ENCODE measurements around the gene RSPH1. TPM values are rescaled to one million over a fixed set of nuclear protein-coding genes. Genes with fewer than 3 reads are reported as not detected.

The RSPH1 gene
- total RNA-seq, 1 donor, result not detected

- TF ChIP-seq, protein P1, sequence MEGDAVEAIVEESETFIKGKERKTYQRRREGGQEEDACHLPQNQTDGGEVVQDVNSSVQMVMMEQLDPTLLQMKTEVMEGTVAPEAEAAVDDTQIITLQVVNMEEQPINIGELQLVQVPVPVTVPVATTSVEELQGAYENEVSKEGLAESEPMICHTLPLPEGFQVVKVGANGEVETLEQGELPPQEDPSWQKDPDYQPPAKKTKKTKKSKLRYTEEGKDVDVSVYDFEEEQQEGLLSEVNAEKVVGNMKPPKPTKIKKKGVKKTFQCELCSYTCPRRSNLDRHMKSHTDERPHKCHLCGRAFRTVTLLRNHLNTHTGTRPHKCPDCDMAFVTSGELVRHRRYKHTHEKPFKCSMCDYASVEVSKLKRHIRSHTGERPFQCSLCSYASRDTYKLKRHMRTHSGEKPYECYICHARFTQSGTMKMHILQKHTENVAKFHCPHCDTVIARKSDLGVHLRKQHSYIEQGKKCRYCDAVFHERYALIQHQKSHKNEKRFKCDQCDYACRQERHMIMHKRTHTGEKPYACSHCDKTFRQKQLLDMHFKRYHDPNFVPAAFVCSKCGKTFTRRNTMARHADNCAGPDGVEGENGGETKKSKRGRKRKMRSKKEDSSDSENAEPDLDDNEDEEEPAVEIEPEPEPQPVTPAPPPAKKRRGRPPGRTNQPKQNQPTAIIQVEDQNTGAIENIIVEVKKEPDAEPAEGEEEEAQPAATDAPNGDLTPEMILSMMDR (IDR thresholded peaks at IDR 0.05; ENCODE audit: extremely low read depth, low read depth, low read length), result no peak
- H3K9me3 ChIP-seq (ENCODE audit: low read depth, low read length), result no peaks in the 10 kb centered on the region
- H3K4me3 ChIP-seq (ENCODE audit: insufficient read depth, low read length), result no peak overlapping the region
- no peaks in the 10 kb centered on the region for H4K20me1 ChIP-seq (ENCODE audit: insufficient read depth, low read length)
- no peak overlapping the region for H3K27ac ChIP-seq (ENCODE audit: low read depth, low read length)
- peaks cover 14% of the 10 kb centered on the region for H3K27me3 ChIP-seq (ENCODE audit: insufficient read depth, low read length)
- no peaks in the 10 kb centered on the region for H3K4me1 ChIP-seq (ENCODE audit: insufficient read depth, low read length)
- no peak overlapping the region for H3K4me2 ChIP-seq (ENCODE audit: insufficient read depth, low read length)
- no peaks in the 10 kb centered on the region for H3K36me3 ChIP-seq (ENCODE audit: insufficient read depth, low read length)
- no peaks in the 10 kb centered on the region for H3K79me2 ChIP-seq (ENCODE audit: insufficient read depth, low read length)
- no peak for DNase-seq (ENCODE audit: insufficient read length, low spot score, missing footprints)
- no peak overlapping the region for H2AFZ ChIP-seq (ENCODE audit: low read length)
Measured at GRCh38 chr21:42509244-42509643, 13.2 kb upstream of the RSPH1 start.

GRCh38 chr21:42508371-42508770 is 12.3 kb upstream of the RSPH1 start:
- Histone ChIP-seq H3K9me3 (ENCODE audit: low read depth, low read length) (no peaks in the 10 kb centered on the region), H3K4me2 (ENCODE audit: insufficient read depth, low read length) (no peak overlapping the region), H2AFZ (ENCODE audit: low read length) (no peak overlapping the region), H3K4me1 (ENCODE audit: insufficient read depth, low read length) (no peaks in the 10 kb centered on the region), H3K4me3 (ENCODE audit: insufficient read depth, low read length) (no peak overlapping the region), H3K36me3 (ENCODE audit: insufficient read depth, low read length) (no peaks in the 10 kb centered on the region), H3K79me2 (ENCODE audit: insufficient read depth, low read length) (no peaks in the 10 kb centered on the region), H4K20me1 (ENCODE audit: insufficient read depth, low read length) (no peaks in the 10 kb centered on the region), H3K27me3 (ENCODE audit: insufficient read depth, low read length) (peaks cover 14% of the 10 kb centered on the region), H3K27ac (ENCODE audit: low read depth, low read length) (no peak overlapping the region)
- no peak for DNase-seq (ENCODE audit: insufficient read length, low spot score, missing footprints)
- TF ChIP-seq, protein P1 (IDR thresholded peaks at IDR 0.05; ENCODE audit: extremely low read depth, low read depth, low read length), result no peak

DNA sequence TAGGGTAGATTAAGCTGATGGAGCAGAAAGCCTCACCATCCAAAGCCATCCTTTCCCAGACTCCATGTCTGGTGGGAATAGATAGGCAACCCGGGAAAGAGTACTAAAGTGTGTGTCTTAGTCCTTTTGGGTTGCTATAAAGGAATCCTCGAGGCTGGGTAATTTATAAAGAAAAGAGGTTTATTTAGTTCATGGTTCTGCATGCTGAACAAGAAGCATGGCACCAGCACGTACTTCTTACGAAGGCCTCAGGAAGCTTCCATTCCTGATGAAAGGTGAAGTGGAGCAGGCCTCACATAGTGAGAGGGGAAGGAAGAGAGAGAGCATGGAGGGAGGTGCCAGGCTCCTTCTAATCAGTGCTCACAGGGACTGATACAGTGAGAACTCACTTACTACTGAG is 11.4 kb upstream of the RSPH1 start:
- H4K20me1 ChIP-seq (ENCODE audit: insufficient read depth, low read length), result no peaks in the 10 kb centered on the region
- TF ChIP-seq, protein P1 (IDR thresholded peaks at IDR 0.05; ENCODE audit: extremely low read depth, low read depth, low read length), result no peak
- H3K9me3 ChIP-seq (ENCODE audit: low read depth, low read length), result no peaks in the 10 kb centered on the region
- no peaks in the 10 kb centered on the region for H3K4me1 ChIP-seq (ENCODE audit: insufficient read depth, low read length)
- no peak overlapping the region for H3K4me3 ChIP-seq (ENCODE audit: insufficient read depth, low read length)
- H3K4me2 ChIP-seq (ENCODE audit: insufficient read depth, low read length), result no peak overlapping the region
- no peaks in the 10 kb centered on the region for H3K36me3 ChIP-seq (ENCODE audit: insufficient read depth, low read length)
- H2AFZ ChIP-seq (ENCODE audit: low read length), result no peak overlapping the region
- no peak overlapping the region for H3K27ac ChIP-seq (ENCODE audit: low read depth, low read length)
- no peaks in the 10 kb centered on the region for H3K79me2 ChIP-seq (ENCODE audit: insufficient read depth, low read length)
- H3K27me3 ChIP-seq (ENCODE audit: insufficient read depth, low read length), result peaks cover 14% of the 10 kb centered on the region
- no peak for DNase-seq (ENCODE audit: insufficient read length, low spot score, missing footprints)

DNA sequence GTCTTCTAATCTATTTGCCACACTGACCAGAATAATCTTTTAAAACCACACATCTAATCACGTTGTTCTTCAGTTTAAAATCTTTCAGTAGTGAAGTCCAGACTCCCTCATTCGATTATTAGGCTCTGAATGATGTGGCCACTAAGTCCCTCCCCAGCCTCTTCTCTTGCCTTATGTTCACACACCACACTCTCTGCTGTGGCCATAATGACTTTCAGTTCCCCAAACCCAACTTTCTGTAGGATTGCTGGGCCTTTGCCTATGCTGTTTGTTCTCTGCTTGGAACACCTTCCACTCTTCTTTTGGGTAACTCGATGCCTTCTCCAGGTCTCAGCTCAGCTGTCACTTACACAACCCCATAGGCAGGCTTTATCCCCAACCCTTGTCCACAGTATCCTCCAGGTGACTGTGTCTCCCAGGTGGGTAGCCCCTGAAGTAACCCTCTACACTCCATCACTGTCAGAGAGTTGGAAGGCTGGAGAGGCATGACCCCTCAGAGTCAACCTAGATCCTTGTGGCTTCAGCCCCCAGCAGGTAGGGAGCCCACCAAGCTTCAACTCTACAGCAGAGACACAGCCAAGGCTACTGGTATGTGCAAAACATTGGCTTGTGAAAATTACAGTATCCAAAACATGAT is 9.2 kb upstream of the RSPH1 start:
- DNase-seq (ENCODE audit: insufficient read length, low spot score, missing footprints), result no peak
- Histone ChIP-seq H3K4me3 (ENCODE audit: insufficient read depth, low read length) (no peak overlapping the region), H3K4me2 (ENCODE audit: insufficient read depth, low read length) (no peak overlapping the region), H3K9me3 (ENCODE audit: low read depth, low read length) (no peaks in the 10 kb centered on the region), H3K27ac (ENCODE audit: low read depth, low read length) (no peak overlapping the region), H3K27me3 (ENCODE audit: insufficient read depth, low read length) (peaks cover 14% of the 10 kb centered on the region), H4K20me1 (ENCODE audit: insufficient read depth, low read length) (no peaks in the 10 kb centered on the region), H3K4me1 (ENCODE audit: insufficient read depth, low read length) (no peaks in the 10 kb centered on the region), H3K36me3 (ENCODE audit: insufficient read depth, low read length) (no peaks in the 10 kb centered on the region), H3K79me2 (ENCODE audit: insufficient read depth, low read length) (no peaks in the 10 kb centered on the region), H2AFZ (ENCODE audit: low read length) (no peak overlapping the region)
- TF ChIP-seq, protein P1 (IDR thresholded peaks at IDR 0.05; ENCODE audit: extremely low read depth, low read depth, low read length), result no peak
